PC-9 (cell line): Measurements from ENCODE around the gene LSM6.

Experiments used
- EZH2 ChIP-seq: fragments of 200-600 bp; sonication (generic); IDR thresholded peaks from 2 replicates; pipeline ENCODE4 v1.8.0; 2017; ENCODE audit warnings: antibody characterized with exemption, low read depth
- TF ChIP-seq, protein P1 (sequence below): fragments of 200-600 bp; sonication (generic); conservative IDR thresholded peaks from 2 replicates; pipeline ENCODE4 v1.6.1; 2017; ENCODE audit warnings: mixed run types, antibody characterized with exemption, mild to moderate bottlenecking, moderate library complexity

DNA sequence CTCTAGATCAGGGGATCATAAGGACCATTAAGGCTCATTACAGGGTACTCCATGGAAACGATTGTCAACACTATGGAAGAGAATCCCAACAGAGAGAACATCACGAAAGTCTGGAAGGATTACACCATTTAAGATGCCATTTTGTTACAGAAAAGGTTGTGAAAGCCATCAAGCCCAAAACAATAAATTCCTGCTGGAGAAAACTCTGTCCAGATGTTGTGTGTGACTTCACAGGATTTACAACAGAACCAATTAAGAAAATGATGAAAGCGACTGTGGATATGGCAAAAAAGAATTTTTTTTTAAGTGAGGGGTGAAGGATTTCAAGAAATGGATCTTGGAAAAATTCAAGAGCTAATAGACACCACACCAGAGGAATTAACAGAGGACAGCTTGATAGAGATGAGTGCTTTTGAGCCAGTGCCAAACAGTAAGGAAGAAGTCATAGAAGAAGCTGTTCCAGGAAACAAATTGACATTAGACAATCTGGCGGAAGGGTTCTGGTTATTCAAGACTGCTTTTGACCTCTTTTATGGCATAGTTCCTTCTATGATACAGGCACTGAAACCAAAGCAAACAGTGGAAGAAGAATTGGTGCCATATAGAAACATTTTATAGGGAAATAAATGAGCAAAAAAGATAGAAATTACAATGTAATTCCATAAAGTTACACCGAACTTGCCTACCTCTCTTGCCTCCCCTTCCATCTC, 17.3 kb upstream of the LSM6 start:
- TF ChIP-seq, protein P1, sequence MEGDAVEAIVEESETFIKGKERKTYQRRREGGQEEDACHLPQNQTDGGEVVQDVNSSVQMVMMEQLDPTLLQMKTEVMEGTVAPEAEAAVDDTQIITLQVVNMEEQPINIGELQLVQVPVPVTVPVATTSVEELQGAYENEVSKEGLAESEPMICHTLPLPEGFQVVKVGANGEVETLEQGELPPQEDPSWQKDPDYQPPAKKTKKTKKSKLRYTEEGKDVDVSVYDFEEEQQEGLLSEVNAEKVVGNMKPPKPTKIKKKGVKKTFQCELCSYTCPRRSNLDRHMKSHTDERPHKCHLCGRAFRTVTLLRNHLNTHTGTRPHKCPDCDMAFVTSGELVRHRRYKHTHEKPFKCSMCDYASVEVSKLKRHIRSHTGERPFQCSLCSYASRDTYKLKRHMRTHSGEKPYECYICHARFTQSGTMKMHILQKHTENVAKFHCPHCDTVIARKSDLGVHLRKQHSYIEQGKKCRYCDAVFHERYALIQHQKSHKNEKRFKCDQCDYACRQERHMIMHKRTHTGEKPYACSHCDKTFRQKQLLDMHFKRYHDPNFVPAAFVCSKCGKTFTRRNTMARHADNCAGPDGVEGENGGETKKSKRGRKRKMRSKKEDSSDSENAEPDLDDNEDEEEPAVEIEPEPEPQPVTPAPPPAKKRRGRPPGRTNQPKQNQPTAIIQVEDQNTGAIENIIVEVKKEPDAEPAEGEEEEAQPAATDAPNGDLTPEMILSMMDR = no peak
- no peak for TF ChIP-seq EZH2
